Measurements from ENCODE around the gene FKBP5.
"Not testable (repeated sequence)": the region's sequence is repeated elsewhere in the genome, so short reads cannot be mapped to it uniquely, and the experiment has no call there.

Gene FKBP5

GRCh38 chr6:35544769-35545361 is 143.8 kb downstream of the FKBP5 start:
- Histone ChIP-seq H3K4me1 (ENCODE audit: insufficient read depth, poor library complexity, severe bottlenecking) (peaks cover 8% of the 10 kb centered on the region), H3K9me3 (ENCODE audit: severe bottlenecking) (peaks cover 3% of the 10 kb centered on the region), H3K27ac (ENCODE audit: poor library complexity, severe bottlenecking) (no peak overlapping the region), H3K4me3 (ENCODE audit: severe bottlenecking) (no peak overlapping the region), H3K27me3 (ENCODE audit: insufficient read depth, poor library complexity, severe bottlenecking) (no peaks in the 10 kb centered on the region), H3K36me3 (ENCODE audit: low read depth) (no peaks in the 10 kb centered on the region)
- TF ChIP-seq CTCF (IDR thresholded peaks at IDR 0.05; ENCODE audit: poor library complexity, severe bottlenecking): no peak
- ATAC-seq (ENCODE audit: low read depth) (peak; percentile 87), DNase-seq (ENCODE audit: low spot score) (no peak)

GRCh38 chr6:35543459-35544193 is 145.1 kb downstream of the FKBP5 start:
- no peak overlapping the region for H3K27ac ChIP-seq (ENCODE audit: poor library complexity, severe bottlenecking)
- no peaks in the 10 kb centered on the region for H3K36me3 ChIP-seq (ENCODE audit: low read depth)
- H3K27me3 ChIP-seq (ENCODE audit: insufficient read depth, poor library complexity, severe bottlenecking): no peaks in the 10 kb centered on the region
- TF ChIP-seq CTCF (IDR thresholded peaks at IDR 0.05; ENCODE audit: poor library complexity, severe bottlenecking): no peak
- no peak overlapping the region for H3K4me3 ChIP-seq (ENCODE audit: severe bottlenecking)
- ATAC-seq (ENCODE audit: low read depth) (no peak), DNase-seq (ENCODE audit: low spot score) (no peak)
- no peaks in the 10 kb centered on the region for H3K9me3 ChIP-seq (ENCODE audit: severe bottlenecking)
- H3K4me1 ChIP-seq (ENCODE audit: insufficient read depth, poor library complexity, severe bottlenecking): peaks cover 8% of the 10 kb centered on the region

- ATAC-seq (ENCODE audit: low read depth) (no peak), DNase-seq (ENCODE audit: low spot score) (no peak)
- Histone ChIP-seq H3K4me3 (ENCODE audit: severe bottlenecking) (no peak overlapping the region), H3K36me3 (ENCODE audit: low read depth) (no peaks in the 10 kb centered on the region), H3K27ac (ENCODE audit: poor library complexity, severe bottlenecking) (no peak overlapping the region), H3K9me3 (ENCODE audit: severe bottlenecking) (no peaks in the 10 kb centered on the region), H3K4me1 (ENCODE audit: insufficient read depth, poor library complexity, severe bottlenecking) (peaks cover 8% of the 10 kb centered on the region), H3K27me3 (ENCODE audit: insufficient read depth, poor library complexity, severe bottlenecking) (no peaks in the 10 kb centered on the region)
- TF ChIP-seq CTCF (IDR thresholded peaks at IDR 0.05; ENCODE audit: poor library complexity, severe bottlenecking): no peak
Measured at GRCh38 chr6:35541836-35542235, 146.9 kb downstream of the FKBP5 start.

GRCh38 chr6:35539223-35539622 is 149.5 kb downstream of the FKBP5 start:
- Histone ChIP-seq H3K27ac (ENCODE audit: poor library complexity, severe bottlenecking) (no peak overlapping the region), H3K36me3 (ENCODE audit: low read depth) (no peaks in the 10 kb centered on the region), H3K4me3 (ENCODE audit: severe bottlenecking) (no peak overlapping the region), H3K9me3 (ENCODE audit: severe bottlenecking) (no peaks in the 10 kb centered on the region), H3K27me3 (ENCODE audit: insufficient read depth, poor library complexity, severe bottlenecking) (no peaks in the 10 kb centered on the region), H3K4me1 (ENCODE audit: insufficient read depth, poor library complexity, severe bottlenecking) (no peaks in the 10 kb centered on the region)
- TF ChIP-seq CTCF (IDR thresholded peaks at IDR 0.05; ENCODE audit: poor library complexity, severe bottlenecking): no peak
- DNase-seq (ENCODE audit: low spot score) (no peak), ATAC-seq (ENCODE audit: low read depth) (no peak)

- not testable (repeated sequence) for ATAC-seq (ENCODE audit: low read depth); H3K27me3 ChIP-seq (ENCODE audit: insufficient read depth, poor library complexity, severe bottlenecking); H3K27ac ChIP-seq (ENCODE audit: poor library complexity, severe bottlenecking); H3K4me1 ChIP-seq (ENCODE audit: insufficient read depth, poor library complexity, severe bottlenecking); DNase-seq (ENCODE audit: low spot score); H3K4me3 ChIP-seq (ENCODE audit: severe bottlenecking); H3K9me3 ChIP-seq (ENCODE audit: severe bottlenecking); H3K36me3 ChIP-seq (ENCODE audit: low read depth)
Measured at GRCh38 chr6:35535847-35536246, 152.9 kb downstream of the FKBP5 start.

All from RWPE2 (cell line).